Small intestine (tissue), 7 donors: ENCODE data around the gene RBMS3. TPM values are rescaled to one million over a fixed set of nuclear protein-coding genes. Genes with fewer than 3 reads are reported as not detected.
"Not testable (repeated sequence)": the region's sequence is repeated elsewhere in the genome, so short reads cannot be mapped to it uniquely, and the experiment has no call there.

Source experiments
- DNase-seq, 2 donors: peaks; one replicate each; pipeline versions ENCODE4 v3.0.0 to v3.0.0-alpha.2; 2013
- FAIRE-seq: peaks from 2 replicates; lab custom pipeline; 2012; peaks lifted over from hg19 to GRCh38; lab: Jason Lieb, UNC
- H3K27ac ChIP-seq, 3 donors: one replicate each; pipeline ENCODE4 v1.5.1; 2013; ENCODE audit warnings: low read length in 2 of 3, mild to moderate bottlenecking in 2 of 3, control low read depth in 1 of 3, inconsistent platforms in 1 of 3, low read depth in 1 of 3, moderate library complexity in 1 of 3
- H3K27me3 ChIP-seq, 3 donors: one replicate each; pipeline ENCODE4 v1.6.1; 2013; ENCODE audit warnings: low read length in 3 of 3, inconsistent platforms in 1 of 3; ENCODE audit not compliant: control insufficient read depth in 3 of 3, insufficient read depth in 3 of 3
- H3K36me3 ChIP-seq, 3 donors: one replicate each; pipeline ENCODE4 v1.6.1; 2013; ENCODE audit warnings: low read length in 3 of 3, inconsistent platforms in 1 of 3, low read depth in 1 of 3, mild to moderate bottlenecking in 1 of 3, moderate library complexity in 1 of 3; ENCODE audit not compliant: control insufficient read depth in 3 of 3, insufficient read depth in 2 of 3
- H3K4me1 ChIP-seq, 3 donors: one replicate each; pipeline ENCODE4 v1.6.1; 2013; ENCODE audit warnings: low read length in 2 of 3, inconsistent platforms in 1 of 3, low read depth in 1 of 3, mild to moderate bottlenecking in 1 of 3, moderate library complexity in 1 of 3; ENCODE audit not compliant: control insufficient read depth in 3 of 3, insufficient read depth in 2 of 3
- H3K4me3 ChIP-seq, 3 donors: one replicate each; pipeline ENCODE4 v1.5.1; 2013; ENCODE audit warnings: low read length in 3 of 3, control low read depth in 1 of 3, inconsistent platforms in 1 of 3, low read depth in 1 of 3, mild to moderate bottlenecking in 1 of 3, moderate library complexity in 1 of 3
- H3K9me3 ChIP-seq, 2 donors: one replicate each; pipeline ENCODE4 v1.6.1; 2013; ENCODE audit warnings: low read depth in 1 of 2, low read length in 1 of 2; ENCODE audit not compliant: control insufficient read depth in 2 of 2, insufficient read depth in 1 of 2
- WGBS, 3 donors: extraction: QIAGEN DNeasy Blood & Tissue Kit; methylation state at CpG; one replicate each; pipeline ENCODE4 v1.1.7; 2013; 5-methylcytosine and 5-hydroxymethylcytosine counted together
- polyA plus RNA-seq, 4 donors: library from polyadenylated mRNA; stranded (reverse) in 3 of 4; unstranded in 1 of 4; fragments of 200-250 nt in 3 of 4; fragments of 120-200 nt in 1 of 4; gene quantifications; one replicate each; pipeline versions ENCODE4 v1.2.1 to v1.2.3, GENCODE V29; 2013
- donor health status: healthy with polysubstance abuse.
- donor health status: control.
- donor health status: control.
- donor health status: Bipolar disorder and iron deficiency.
- donor health status: healthy.

RBMS3 gene
- polyA plus RNA-seq, 4 donors: 0.81 to 6.4 (median 4.8) TPM; not detected in 1

- not testable (repeated sequence) for H3K27me3 ChIP-seq, FAIRE-seq, H3K4me1 ChIP-seq, H3K4me3 ChIP-seq, H3K36me3 ChIP-seq, DNase-seq, H3K9me3 ChIP-seq
- H3K27ac ChIP-seq: peak overlapping the region in 1 of 3 donors; percentile 78
- WGBS, 3 donors: 87 to 92% (median 88%) methylated on average over 10 of the region's 10 CpGs
Measured at GRCh38 chr3:29524433-29524832, 243.6 kb downstream of the RBMS3 start.

- peak in 1 of 2 donors; percentile 4 for DNase-seq
- Histone ChIP-seq H3K4me3 (no peak overlapping the region), H3K9me3 (no peaks in the 10 kb centered on the region), H3K4me1 (no peaks in the 10 kb centered on the region), H3K36me3 (no peaks in the 10 kb centered on the region), H3K27me3 (no peaks in the 10 kb centered on the region), H3K27ac (peak overlapping the region in 1 of 3 donors; percentile 43)
- WGBS, 3 donors: 16 to 31% (median 16%) methylated on average over 1 of the region's 1 CpG
- no peak for FAIRE-seq
Measured at GRCh38 chr3:29525254-29525881, 244.5 kb downstream of the RBMS3 start.

GRCh38 chr3:29527246-29527645, 246.4 kb downstream of the RBMS3 start:
- no peaks in the 10 kb centered on the region for H3K36me3 ChIP-seq
- DNase-seq (no peak), FAIRE-seq (no peak)
- no peaks in the 10 kb centered on the region for H3K4me1 ChIP-seq
- H3K27ac ChIP-seq: no peak overlapping the region
- 55 to 88% (median 79%) methylated on average over 1 of the region's 1 CpG for WGBS, 3 donors
- H3K27me3 ChIP-seq: no peaks in the 10 kb centered on the region
- no peaks in the 10 kb centered on the region for H3K9me3 ChIP-seq
- H3K4me3 ChIP-seq: no peak overlapping the region

GRCh38 chr3:29531644-29532043, 250.8 kb downstream of the RBMS3 start:
- DNase-seq (peak in 1 of 2 donors; percentile 21), FAIRE-seq (no peak)
- Histone ChIP-seq H3K27ac (peak overlapping the region in 1 of 3 donors; percentile 3), H3K4me1 (no peaks in the 10 kb centered on the region), H3K36me3 (no peaks in the 10 kb centered on the region), H3K27me3 (no peaks in the 10 kb centered on the region), H3K9me3 (no peaks in the 10 kb centered on the region), H3K4me3 (no peak overlapping the region)
- 53 to 66% (median 59%) methylated on average over 4 of the region's 4 CpGs for WGBS, 3 donors

- Histone ChIP-seq H3K9me3 (no peaks in the 10 kb centered on the region), H3K4me3 (no peak overlapping the region), H3K36me3 (no peaks in the 10 kb centered on the region), H3K4me1 (no peaks in the 10 kb centered on the region), H3K27me3 (no peaks in the 10 kb centered on the region), H3K27ac (no peak overlapping the region)
- no peak for FAIRE-seq
- 77 to 89% (median 84%) methylated on average over 4 of the region's 4 CpGs for WGBS, 3 donors
- DNase-seq: no peak
Measured at GRCh38 chr3:29532473-29532872, 251.6 kb downstream of the RBMS3 start.

GRCh38 chr3:29534006-29534405, 253.1 kb downstream of the RBMS3 start:
- H3K9me3 ChIP-seq: no peaks in the 10 kb centered on the region
- H3K27me3 ChIP-seq: no peaks in the 10 kb centered on the region
- H3K27ac ChIP-seq: no peak overlapping the region
- DNase-seq (peak in 1 of 2 donors; percentile 5), FAIRE-seq (no peak)
- H3K4me3 ChIP-seq: no peak overlapping the region
- 57 to 76% (median 73%) methylated on average over 3 of the region's 3 CpGs for WGBS, 3 donors
- no peaks in the 10 kb centered on the region for H3K36me3 ChIP-seq
- no peaks in the 10 kb centered on the region for H3K4me1 ChIP-seq

- Histone ChIP-seq H3K36me3 (no peaks in the 10 kb centered on the region), H3K4me1 (no peaks in the 10 kb centered on the region), H3K4me3 (no peak overlapping the region), H3K9me3 (no peaks in the 10 kb centered on the region), H3K27me3 (no peaks in the 10 kb centered on the region), H3K27ac (no peak overlapping the region)
- FAIRE-seq (no peak), DNase-seq (no peak)
- WGBS, 3 donors: 42 to 69% (median 57%) methylated on average over 4 of the region's 4 CpGs
Measured at GRCh38 chr3:29536016-29536758, 255.3 kb downstream of the RBMS3 start.

GRCh38 chr3:29537889-29538609, 257.2 kb downstream of the RBMS3 start:
- 50 to 80% (median 78%) methylated on average over 5 of the region's 5 CpGs for WGBS, 3 donors
- DNase-seq (no peak), FAIRE-seq (no peak)
- Histone ChIP-seq H3K4me1 (no peaks in the 10 kb centered on the region), H3K27ac (no peak overlapping the region), H3K9me3 (no peaks in the 10 kb centered on the region), H3K4me3 (no peak overlapping the region), H3K36me3 (no peaks in the 10 kb centered on the region), H3K27me3 (no peaks in the 10 kb centered on the region)
